Measurements from ENCODE around the gene TOMM7. TPM values are rescaled to one million over a fixed set of nuclear protein-coding genes. Genes with fewer than 3 reads are reported as not detected.

The TOMM7 gene
- total RNA-seq, 4 donors from 2014 or later, result 73.2 to 217 (median 126) TPM

DNA sequence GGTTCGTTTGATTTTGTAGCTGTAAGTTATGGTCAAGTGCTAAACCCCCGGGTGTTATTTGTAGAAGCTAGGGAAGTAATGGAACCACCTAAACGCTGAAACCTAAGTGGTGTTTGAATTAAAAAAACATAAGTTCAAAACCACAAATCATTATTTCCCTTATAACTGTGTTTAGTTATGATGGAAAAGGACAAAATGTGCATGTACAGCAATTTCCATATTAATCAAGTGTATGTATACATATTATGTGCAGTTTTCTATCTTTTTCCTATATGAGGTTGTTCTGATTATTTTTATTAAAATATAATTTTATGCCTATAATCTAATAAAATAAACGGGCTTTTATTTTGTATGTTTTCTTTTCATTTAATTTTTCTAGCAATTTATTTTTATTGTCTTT is 49.8 kb downstream of the TOMM7 start:
- no peak for DNase-seq
- WGBS, 2 donors, result 54 to 59% methylated on average over 4 of the region's 4 CpGs
- no peak overlapping the region for H3K27ac ChIP-seq
- intact Hi-C loops (cut with DNase I), result no loop called here
- H3K9me3 ChIP-seq, result no peaks in the 10 kb centered on the region
- no peak overlapping the region for H3K4me3 ChIP-seq
- TF ChIP-seq, protein P1, sequence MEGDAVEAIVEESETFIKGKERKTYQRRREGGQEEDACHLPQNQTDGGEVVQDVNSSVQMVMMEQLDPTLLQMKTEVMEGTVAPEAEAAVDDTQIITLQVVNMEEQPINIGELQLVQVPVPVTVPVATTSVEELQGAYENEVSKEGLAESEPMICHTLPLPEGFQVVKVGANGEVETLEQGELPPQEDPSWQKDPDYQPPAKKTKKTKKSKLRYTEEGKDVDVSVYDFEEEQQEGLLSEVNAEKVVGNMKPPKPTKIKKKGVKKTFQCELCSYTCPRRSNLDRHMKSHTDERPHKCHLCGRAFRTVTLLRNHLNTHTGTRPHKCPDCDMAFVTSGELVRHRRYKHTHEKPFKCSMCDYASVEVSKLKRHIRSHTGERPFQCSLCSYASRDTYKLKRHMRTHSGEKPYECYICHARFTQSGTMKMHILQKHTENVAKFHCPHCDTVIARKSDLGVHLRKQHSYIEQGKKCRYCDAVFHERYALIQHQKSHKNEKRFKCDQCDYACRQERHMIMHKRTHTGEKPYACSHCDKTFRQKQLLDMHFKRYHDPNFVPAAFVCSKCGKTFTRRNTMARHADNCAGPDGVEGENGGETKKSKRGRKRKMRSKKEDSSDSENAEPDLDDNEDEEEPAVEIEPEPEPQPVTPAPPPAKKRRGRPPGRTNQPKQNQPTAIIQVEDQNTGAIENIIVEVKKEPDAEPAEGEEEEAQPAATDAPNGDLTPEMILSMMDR (IDR thresholded peaks at IDR 0.05), result no peak
- TF ChIP-seq POLR2A (IDR thresholded peaks at IDR 0.05), result no peak
- H3K36me3 ChIP-seq, result no peaks in the 10 kb centered on the region
- H3K4me1 ChIP-seq, result no peaks in the 10 kb centered on the region
- no peaks in the 10 kb centered on the region for H3K27me3 ChIP-seq

DNA sequence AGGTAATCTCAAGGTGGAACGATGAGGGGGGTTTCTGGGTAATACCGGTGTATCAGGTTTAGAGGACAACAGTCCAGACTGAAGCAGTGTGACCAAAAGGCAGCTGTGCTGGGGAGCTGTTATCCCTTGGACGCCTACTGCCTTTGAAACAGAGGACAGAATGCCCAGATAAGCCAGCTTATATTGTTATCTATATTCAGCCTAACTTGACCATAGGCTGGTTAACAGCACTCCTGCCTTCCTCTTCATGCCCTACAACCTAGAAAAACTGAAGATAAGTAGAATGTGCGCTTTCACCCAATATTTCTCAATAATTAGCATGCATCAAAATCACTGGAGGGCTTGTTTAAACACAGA is 50.8 kb downstream of the TOMM7 start:
- WGBS, 2 donors, result 67 to 75% methylated on average over 4 of the region's 4 CpGs

DNA sequence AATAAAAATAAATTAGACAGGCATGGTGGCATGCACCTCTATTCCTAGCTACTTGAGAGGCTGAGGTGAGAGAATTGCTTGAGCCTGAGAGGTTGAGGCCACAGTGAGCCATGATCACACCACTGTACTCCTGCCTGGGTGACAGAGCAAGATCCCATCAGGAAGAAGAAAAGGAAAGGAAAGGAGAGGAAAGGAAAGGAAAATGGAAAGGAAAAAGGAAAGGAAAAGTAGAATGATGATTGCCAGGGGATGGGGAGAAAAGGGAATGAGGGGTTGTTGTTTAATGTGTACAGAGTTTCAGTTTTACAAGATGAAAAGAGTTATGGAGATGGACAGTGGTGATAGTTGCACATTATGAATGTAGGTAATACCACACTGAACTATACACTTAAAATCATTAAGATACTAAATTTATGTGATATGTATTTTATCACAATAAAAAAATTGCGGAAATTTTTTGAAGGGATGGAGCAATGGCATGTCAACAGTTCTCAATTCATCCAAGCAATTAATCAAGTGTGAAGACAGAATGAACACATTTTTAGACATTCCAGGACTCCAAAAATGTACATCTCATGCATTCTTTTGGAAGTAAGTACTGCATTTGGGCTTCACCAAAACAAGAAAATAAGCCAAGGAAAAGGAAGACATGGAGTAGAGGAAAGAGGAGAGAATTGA is 51.3 kb downstream of the TOMM7 start:
- WGBS, 2 donors, result 89 to 90% methylated on average over 1 of the region's 1 CpG
- no peak for TF ChIP-seq POLR2A (IDR thresholded peaks at IDR 0.05)
- TF ChIP-seq, protein P1 (IDR thresholded peaks at IDR 0.05), result no peak
- no peak overlapping the region for H3K27ac ChIP-seq
- no peak overlapping the region for H3K4me3 ChIP-seq
- no peaks in the 10 kb centered on the region for H3K36me3 ChIP-seq
- no peak for DNase-seq
- intact Hi-C loops (cut with DNase I), result no loop called here
- no peaks in the 10 kb centered on the region for H3K27me3 ChIP-seq
- H3K9me3 ChIP-seq, result no peaks in the 10 kb centered on the region
- no peaks in the 10 kb centered on the region for H3K4me1 ChIP-seq

More for the DNA sequence above, 50.8 kb downstream of the TOMM7 start:
- intact Hi-C loops (cut with DNase I), result no loop called here
- Histone ChIP-seq H3K9me3 (no peaks in the 10 kb centered on the region), H3K27ac (no peak overlapping the region), H3K4me3 (no peak overlapping the region), H3K36me3 (no peaks in the 10 kb centered on the region), H3K27me3 (no peaks in the 10 kb centered on the region), H3K4me1 (no peaks in the 10 kb centered on the region)
- TF ChIP-seq, protein P1 (IDR thresholded peaks at IDR 0.05), result no peak
- TF ChIP-seq POLR2A (IDR thresholded peaks at IDR 0.05), result no peak
- no peak for DNase-seq

DNA sequence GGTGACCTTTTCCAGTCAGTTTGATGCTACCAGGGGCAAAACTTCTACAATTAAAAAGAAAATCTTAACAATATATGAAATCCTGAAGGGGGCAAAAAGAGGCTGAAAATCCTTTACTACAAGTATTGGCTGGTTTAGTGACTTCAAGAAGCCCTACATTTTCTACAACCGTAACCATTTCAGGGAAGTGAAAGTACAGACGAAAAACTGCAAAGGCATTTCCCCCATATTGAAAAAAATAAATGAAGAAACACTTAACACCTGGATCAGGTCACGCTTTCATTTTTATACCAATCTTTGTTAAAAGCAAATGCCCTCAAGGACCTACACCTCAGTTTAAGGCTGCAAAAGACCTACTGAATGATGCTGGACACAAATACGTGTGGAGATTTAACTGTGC is 57.0 kb downstream of the TOMM7 start:
- no peak for TF ChIP-seq POLR2A (IDR thresholded peaks at IDR 0.05)
- TF ChIP-seq, protein P1 (IDR thresholded peaks at IDR 0.05), result no peak
- no peak overlapping the region for H3K27ac ChIP-seq
- WGBS, 2 donors, result 56 to 83% methylated on average over 4 of the region's 4 CpGs

More for the DNA sequence above, 57.0 kb downstream of the TOMM7 start:
- Histone ChIP-seq H3K4me1 (no peaks in the 10 kb centered on the region), H3K4me3 (no peak overlapping the region), H3K36me3 (no peaks in the 10 kb centered on the region), H3K9me3 (peaks cover 0 to 2% (median 0%) of the 10 kb centered on the region in 3 donors), H3K27me3 (no peaks in the 10 kb centered on the region)
- intact Hi-C loops (cut with DNase I), result no loop called here
- DNase-seq, result no peak

Small RNA genes lying within 50 kb of the gene (small RNA-seq; reads per million reads assigned to genes)
- gene SNORD93, result 2,394 to 5,975 (median 4,829) reads per million in 4 donors

Other genes starting within 250 kb of the TOMM7 start
- under 1 TPM in 1 of 4 donors, not detected in 3; 0.95 TPM for gene IL6, start 95.6 kb downstream of the TOMM7 start, total RNA-seq
- 10 to 100 TPM; 19.8 to 51.2 (median 34.1) TPM for gene HYCC1, start 191.3 kb upstream of the TOMM7 start, total RNA-seq